HG03439 (cell line): ENCODE results near the gene SMC3.
"Not testable (repeated sequence)": the region's sequence is repeated elsewhere in the genome, so short reads cannot be mapped to it uniquely, and the experiment has no call there.

Source experiments
- ATAC-seq: cut with Tn5 transposase; IDR thresholded peaks from one replicate; pipeline ENCODE4 v1.9.1; 2021; ENCODE audit warnings: mild to moderate bottlenecking, moderate library complexity; ENCODE audit not compliant: unreplicated experiment

SMC3 gene

GRCh38 chr10:110576220-110576619 is 8.7 kb downstream of the SMC3 start:
- ATAC-seq = no peak

GRCh38 chr10:110577056-110577455 is 9.6 kb downstream of the SMC3 start:
- ATAC-seq = no peak

GRCh38 chr10:110584006-110584405 is 16.5 kb downstream of the SMC3 start:
- ATAC-seq = no peak

GRCh38 chr10:110591760-110592159 is 24.3 kb downstream of the SMC3 start:
- ATAC-seq = no peak

GRCh38 chr10:110597476-110597875 is 30.0 kb downstream of the SMC3 start:
- no peak for ATAC-seq

- ATAC-seq = no peak
These were observed 33.1 kb downstream of the SMC3 start for GRCh38 chr10:110600487-110601101.

GRCh38 chr10:110601581-110601980 is 34.1 kb downstream of the SMC3 start:
- ATAC-seq = no peak

- no peak for ATAC-seq
These were observed 40.6 kb downstream of the SMC3 start for GRCh38 chr10:110608087-110608486.

- ATAC-seq = no peak
These were observed 42.1 kb downstream of the SMC3 start for GRCh38 chr10:110609605-110610004.

- peak; percentile 35 for ATAC-seq
These were observed 42.8 kb downstream of the SMC3 start for GRCh38 chr10:110610308-110610774.

GRCh38 chr10:110610781-110611180 is 43.3 kb downstream of the SMC3 start:
- not testable (repeated sequence) for ATAC-seq

- ATAC-seq = no peak
These were observed 44.6 kb downstream of the SMC3 start for GRCh38 chr10:110612087-110612486.

GRCh38 chr10:110612629-110613028 is 45.1 kb downstream of the SMC3 start:
- ATAC-seq = no peak

- no peak for ATAC-seq
These were observed 46.0 kb downstream of the SMC3 start for GRCh38 chr10:110613341-110613995.

- ATAC-seq = peak; percentile 36
These were observed 46.6 kb downstream of the SMC3 start for GRCh38 chr10:110613996-110614495.

- no peak for ATAC-seq
These were observed 47.7 kb downstream of the SMC3 start for GRCh38 chr10:110615057-110615747.

GRCh38 chr10:110616493-110617033 is 49.1 kb downstream of the SMC3 start:
- no peak for ATAC-seq

- ATAC-seq = no peak
These were observed 50.1 kb downstream of the SMC3 start for GRCh38 chr10:110617425-110618229.

- ATAC-seq = no peak
These were observed 50.7 kb downstream of the SMC3 start for GRCh38 chr10:110618230-110618610.

GRCh38 chr10:110619514-110620397 is 52.3 kb downstream of the SMC3 start:
- ATAC-seq = no peak
